ENCODE measurements around the gene CLIP1.
A peak's percentile ranks its signal among the peaks of the same experiment; 100 is the strongest.

The CLIP1 gene

DNA sequence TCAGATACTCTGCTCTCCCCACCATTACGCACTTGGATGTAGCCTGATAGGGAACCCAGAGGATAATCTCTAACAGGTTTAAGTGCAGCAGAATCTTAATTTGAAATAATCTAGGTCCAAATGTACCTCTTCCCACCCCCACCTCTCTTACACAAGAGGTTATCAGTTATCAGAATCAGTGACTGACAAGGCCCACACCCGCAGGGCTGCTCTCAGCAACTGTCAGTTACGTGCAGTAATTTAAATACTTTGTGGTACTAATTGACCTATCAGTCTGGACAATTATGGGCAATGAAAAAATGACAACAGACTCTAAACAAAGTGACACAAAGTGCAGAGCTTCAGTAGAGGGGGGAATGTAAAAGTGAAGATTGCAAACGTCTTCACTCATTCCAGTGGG, 74.0 kb downstream of the CLIP1 start:
- DNase-seq, result no peak
- H3K4me1 ChIP-seq, result peaks cover 16% of the 10 kb centered on the region
- H3K27me3 ChIP-seq, result no peaks in the 10 kb centered on the region
- no peaks in the 10 kb centered on the region for H3K9me3 ChIP-seq
- 0 out of 2 replicates have a peak, but pooled peaks cover 3% of the 10 kb centered on the region for H3K36me3 ChIP-seq
- no peak overlapping the region for H3K4me3 ChIP-seq (ENCODE audit: low read depth, low read length)
- TF ChIP-seq, protein P1, sequence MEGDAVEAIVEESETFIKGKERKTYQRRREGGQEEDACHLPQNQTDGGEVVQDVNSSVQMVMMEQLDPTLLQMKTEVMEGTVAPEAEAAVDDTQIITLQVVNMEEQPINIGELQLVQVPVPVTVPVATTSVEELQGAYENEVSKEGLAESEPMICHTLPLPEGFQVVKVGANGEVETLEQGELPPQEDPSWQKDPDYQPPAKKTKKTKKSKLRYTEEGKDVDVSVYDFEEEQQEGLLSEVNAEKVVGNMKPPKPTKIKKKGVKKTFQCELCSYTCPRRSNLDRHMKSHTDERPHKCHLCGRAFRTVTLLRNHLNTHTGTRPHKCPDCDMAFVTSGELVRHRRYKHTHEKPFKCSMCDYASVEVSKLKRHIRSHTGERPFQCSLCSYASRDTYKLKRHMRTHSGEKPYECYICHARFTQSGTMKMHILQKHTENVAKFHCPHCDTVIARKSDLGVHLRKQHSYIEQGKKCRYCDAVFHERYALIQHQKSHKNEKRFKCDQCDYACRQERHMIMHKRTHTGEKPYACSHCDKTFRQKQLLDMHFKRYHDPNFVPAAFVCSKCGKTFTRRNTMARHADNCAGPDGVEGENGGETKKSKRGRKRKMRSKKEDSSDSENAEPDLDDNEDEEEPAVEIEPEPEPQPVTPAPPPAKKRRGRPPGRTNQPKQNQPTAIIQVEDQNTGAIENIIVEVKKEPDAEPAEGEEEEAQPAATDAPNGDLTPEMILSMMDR (IDR thresholded peaks at IDR 0.05; ENCODE audit: low read depth, low read length), result no peak

DNA sequence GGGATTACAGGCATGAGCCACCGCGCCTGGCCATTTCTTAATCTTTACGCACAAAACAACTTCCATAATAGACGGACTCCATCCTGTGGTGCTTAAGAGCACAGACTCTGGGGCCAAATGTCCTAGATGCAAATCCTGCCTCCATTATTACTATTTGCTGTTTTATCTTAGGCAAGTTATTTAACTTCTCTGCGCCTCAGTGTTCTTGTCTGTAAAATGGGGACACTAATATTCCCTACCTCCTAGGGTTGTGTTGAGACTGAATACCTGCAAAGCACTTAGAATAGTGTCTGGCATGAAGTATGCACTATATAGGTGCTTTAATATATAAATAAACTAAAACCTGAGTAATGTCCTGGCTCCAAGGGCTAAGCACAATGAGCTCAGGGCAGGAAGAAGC, 76.4 kb downstream of the CLIP1 start:
- Histone ChIP-seq H3K9me3 (no peaks in the 10 kb centered on the region), H3K4me1 (peaks cover 16% of the 10 kb centered on the region), H3K4me3 (ENCODE audit: low read depth, low read length) (no peak overlapping the region), H3K36me3 (no peaks in the 10 kb centered on the region), H3K27me3 (no peaks in the 10 kb centered on the region)
- no peak for DNase-seq
- TF ChIP-seq, protein P1 (IDR thresholded peaks at IDR 0.05; ENCODE audit: low read depth, low read length), result no peak

DNA sequence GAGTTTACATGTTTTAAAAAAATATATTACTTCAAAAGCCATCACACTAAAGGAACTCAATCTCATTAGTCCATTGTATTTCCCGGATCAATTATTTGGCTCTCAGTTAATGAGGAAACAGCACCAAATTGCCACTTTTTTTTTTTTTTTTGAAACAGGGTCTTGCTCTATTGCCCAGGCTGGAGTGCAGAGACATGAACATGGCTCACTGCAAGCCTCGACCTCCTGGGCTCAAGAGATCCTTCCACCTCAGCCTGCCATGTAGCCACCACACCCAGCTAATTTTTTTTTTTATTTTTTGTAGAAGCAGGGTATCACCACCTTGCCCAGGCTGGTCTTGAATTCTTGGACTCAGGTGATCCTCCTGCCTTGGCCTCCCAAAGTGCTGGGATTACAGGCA, 77.4 kb downstream of the CLIP1 start:
- H3K27me3 ChIP-seq, result no peaks in the 10 kb centered on the region
- TF ChIP-seq, protein P1 (IDR thresholded peaks at IDR 0.05; ENCODE audit: low read depth, low read length), result no peak
- H3K4me1 ChIP-seq, result peaks cover 10% of the 10 kb centered on the region
- H3K4me3 ChIP-seq (ENCODE audit: low read depth, low read length), result no peak overlapping the region
- H3K9me3 ChIP-seq, result no peaks in the 10 kb centered on the region
- H3K36me3 ChIP-seq, result no peaks in the 10 kb centered on the region
- DNase-seq, result no peak

DNA sequence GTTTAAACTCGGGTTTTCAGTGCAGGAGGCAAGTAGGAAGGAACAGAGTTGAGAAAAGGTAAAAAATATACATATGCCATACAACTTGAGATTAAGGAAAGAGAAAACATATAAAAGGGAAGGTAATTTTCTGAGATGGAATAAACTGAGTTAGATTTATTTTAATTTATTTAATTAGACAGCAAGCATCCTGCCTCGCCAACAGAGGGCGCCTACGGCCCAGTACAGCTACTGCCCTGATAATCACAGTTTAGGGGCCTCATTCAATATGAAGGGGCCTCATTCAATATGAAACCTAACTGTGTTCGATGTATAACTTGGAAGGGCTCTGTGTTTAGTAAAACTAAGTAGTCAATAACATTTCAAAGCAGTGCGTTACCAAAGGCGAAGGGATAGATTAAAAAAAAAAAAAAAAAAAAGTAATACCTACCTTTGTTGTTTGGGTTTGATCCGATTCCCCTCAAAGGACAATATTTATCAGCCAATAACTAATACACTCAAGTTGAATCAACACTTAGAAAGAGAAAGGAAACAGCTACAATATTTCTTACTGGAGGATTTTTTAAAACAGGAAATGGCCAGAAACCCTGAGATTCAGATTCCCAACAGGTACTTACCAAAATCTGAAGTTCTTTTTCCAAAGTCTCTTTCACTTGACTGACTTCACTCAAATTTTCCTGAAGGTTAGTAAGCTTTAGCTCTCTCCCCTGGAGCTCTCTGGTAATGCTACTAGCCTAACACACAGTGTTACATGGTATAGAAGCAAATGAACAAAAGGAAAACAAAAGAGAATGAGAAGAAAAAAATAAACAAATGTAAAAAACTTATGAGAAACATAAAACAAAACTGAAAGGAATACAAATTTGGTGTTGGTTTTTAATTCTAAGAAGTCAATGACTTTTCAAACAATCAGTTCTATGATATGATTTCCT, 86.2 kb downstream of the CLIP1 start:
- peaks cover under 1% of the 10 kb centered on the region; the same call in 1 of the 2 replicates for H3K36me3 ChIP-seq
- no peak overlapping the region for H3K4me3 ChIP-seq (ENCODE audit: low read depth, low read length)
- no peaks in the 10 kb centered on the region for H3K9me3 ChIP-seq
- DNase-seq, result peak; percentile 52
- H3K4me1 ChIP-seq, result no peaks in the 10 kb centered on the region
- no peaks in the 10 kb centered on the region for H3K27me3 ChIP-seq
- TF ChIP-seq, protein P1 (IDR thresholded peaks at IDR 0.05; ENCODE audit: low read depth, low read length), result peak; percentile 76

DNA sequence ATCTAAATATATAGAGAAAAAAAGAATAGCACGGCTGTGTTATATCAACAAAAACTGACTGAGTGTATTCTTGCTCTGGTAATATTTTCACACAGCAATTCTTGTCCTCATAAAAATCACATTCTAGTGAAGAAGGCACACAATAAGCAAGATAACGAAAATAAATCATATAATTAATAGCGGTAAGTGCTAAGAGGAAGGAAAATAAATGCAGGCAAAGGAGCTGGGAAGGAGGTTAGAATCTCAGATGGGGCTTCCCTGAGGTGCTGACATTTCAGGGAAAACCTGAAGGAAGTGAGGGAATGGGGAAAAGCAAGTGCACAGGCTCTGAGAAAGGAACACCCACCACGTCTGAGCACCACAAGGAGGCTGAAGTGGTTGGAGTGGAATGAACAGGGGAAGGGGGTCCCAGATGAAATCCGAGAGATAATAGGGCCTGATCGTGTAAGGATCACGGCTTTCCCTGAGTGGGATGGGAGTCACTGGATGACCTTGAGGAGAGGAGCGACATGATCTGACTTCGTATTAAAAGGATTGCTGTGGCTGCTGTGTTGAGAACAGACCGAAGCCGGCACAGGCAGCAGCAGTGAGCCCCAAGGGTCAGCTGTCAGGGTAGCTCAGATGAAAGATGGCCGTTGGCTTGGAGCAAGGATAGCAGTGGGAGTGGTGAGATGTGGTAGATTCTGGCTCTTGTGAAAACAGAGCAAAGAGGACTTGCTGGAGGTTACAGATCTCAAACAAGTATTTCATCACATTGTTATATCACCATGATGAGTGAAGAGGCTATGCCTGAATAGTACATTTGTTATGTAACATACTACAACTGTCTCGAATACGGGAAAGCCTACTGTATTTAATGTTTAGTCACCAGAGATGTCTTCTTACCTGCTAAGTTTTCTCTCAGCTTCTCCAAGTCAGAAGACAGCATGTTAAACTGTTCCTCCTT, 89.1 kb downstream of the CLIP1 start:
- Histone ChIP-seq H3K36me3 (peaks cover 3% of the 10 kb centered on the region), H3K4me1 (no peaks in the 10 kb centered on the region), H3K9me3 (no peaks in the 10 kb centered on the region), H3K4me3 (ENCODE audit: low read depth, low read length) (no peak overlapping the region), H3K27me3 (no peaks in the 10 kb centered on the region)
- TF ChIP-seq, protein P1 (IDR thresholded peaks at IDR 0.05; ENCODE audit: low read depth, low read length), result no peak
- DNase-seq, result no peak
